ENCODE results near the gene RBM4B. TPM values are rescaled to one million over a fixed set of nuclear protein-coding genes. Genes with fewer than 3 reads are reported as not detected.
"Not testable (repeated sequence)": the region's sequence is repeated elsewhere in the genome, so short reads cannot be mapped to it uniquely, and the experiment has no call there.

The RBM4B gene
- total RNA-seq, 1 experiment from 2014 or later, result 25.4 TPM

GRCh38 chr11:66641834-66642233 is 35.9 kb downstream of the RBM4B start:
- DNase-seq (ENCODE audit: low read depth), result no peak

GRCh38 chr11:66639814-66640340 is 37.8 kb downstream of the RBM4B start:
- DNase-seq (ENCODE audit: low read depth), result not testable (repeated sequence)

- DNase-seq (ENCODE audit: low read depth), result peak; percentile 33
These were observed 38.4 kb downstream of the RBM4B start for GRCh38 chr11:66639066-66639813.

- peak; percentile 100 for DNase-seq (ENCODE audit: low read depth)
These were observed 39.3 kb downstream of the RBM4B start, which contains the start of gene RBM4 for GRCh38 chr11:66638177-66639065. Gene RBM4 (plus strand): TSS chr11:66638703. CDS start chr11:66639712, 1,009 bp downstream.

- peak; percentile 15 for DNase-seq (ENCODE audit: low read depth)
These were observed 40.0 kb downstream of the RBM4B start for GRCh38 chr11:66637557-66638176.

- no peak for DNase-seq (ENCODE audit: low read depth)
These were observed 41.3 kb downstream of the RBM4B start for GRCh38 chr11:66636411-66636810.

GRCh38 chr11:66632952-66633351 is 44.7 kb downstream of the RBM4B start:
- no peak for DNase-seq (ENCODE audit: low read depth)

GRCh38 chr11:66631883-66632282 is 45.8 kb downstream of the RBM4B start:
- no peak for DNase-seq (ENCODE audit: low read depth)

GRCh38 chr11:66629356-66629755 is 48.3 kb downstream of the RBM4B start:
- DNase-seq (ENCODE audit: low read depth), result no peak

- DNase-seq (ENCODE audit: low read depth), result no peak
These were observed 49.6 kb downstream of the RBM4B start for GRCh38 chr11:66628061-66628603.

GRCh38 chr11:66626926-66627325 is 50.8 kb downstream of the RBM4B start:
- DNase-seq (ENCODE audit: low read depth), result no peak

GRCh38 chr11:66626382-66626781 is 51.3 kb downstream of the RBM4B start:
- no peak for DNase-seq (ENCODE audit: low read depth)

GRCh38 chr11:66625752-66626149 is 51.9 kb downstream of the RBM4B start:
- DNase-seq (ENCODE audit: low read depth), result no peak

GRCh38 chr11:66625041-66625751 is 52.5 kb downstream of the RBM4B start:
- DNase-seq (ENCODE audit: low read depth), result no peak

GRCh38 chr11:66624450-66624849 is 53.2 kb downstream of the RBM4B start:
- DNase-seq (ENCODE audit: low read depth), result no peak

- DNase-seq (ENCODE audit: low read depth), result peak; percentile 45
These were observed 58.6 kb downstream of the RBM4B start for GRCh38 chr11:66619080-66619554.

- DNase-seq (ENCODE audit: low read depth), result peak; percentile 53
These were observed 60.4 kb downstream of the RBM4B start for GRCh38 chr11:66617155-66617834.

GRCh38 chr11:66616379-66617154 is 61.1 kb downstream of the RBM4B start, which contains the start of gene RBM14:
Gene RBM14 (plus strand): TSS chr11:66616630. CDS start chr11:66616721, 91 bp downstream.
- DNase-seq (ENCODE audit: low read depth), result peak; percentile 99

Measured in RPMI7951 (cell line).